A549 (cell line): ENCODE results near the gene WNT7B. TPM values are rescaled to one million over a fixed set of nuclear protein-coding genes. Genes with fewer than 3 reads are reported as not detected.

Experiments
- ATAC-seq, 2 experiments: fragments of 200-7000 bp in 1 of 2; fragments of >200 bp in 1 of 2; cut with Nextera tagmentation in 1 of 2; cut with Tn5 transposase in 1 of 2; 3 replicates each; pipeline versions ENCODE4 v1.8.0 to v1.9.1; 2018 to 2020; ENCODE audit warnings: mild to moderate bottlenecking in 1 of 2, moderate library complexity in 1 of 2
- CTCF ChIA-PET: fragments of 300-600 bp; sonication (Branson Sonifier 250); formaldehyde crosslinking; extraction: SDS; loops from one replicate; lab custom pipeline; 2021; ENCODE audit warnings: antibody characterized with exemption, inconsistent platforms; lab: Yijun Ruan, JAX
- POLR2A ChIA-PET: fragments of 350-600 bp; formaldehyde crosslinking; extraction: SDS; loops from one replicate; lab custom pipeline; 2021; ENCODE audit warnings: antibody characterized with exemption, inconsistent platforms; lab: Yijun Ruan, JAX
- DNase-seq, 2 experiments: peaks; one replicate each; pipeline versions ENCODE4 v3.0.0 to v3.0.0-alpha.2; 2011 to 2016; ENCODE audit warnings: low read depth in 1 of 2, low spot score in 1 of 2
- FAIRE-seq: peaks from 2 replicates; lab custom pipeline; 2011; peaks lifted over from hg19 to GRCh38; lab: Jason Lieb, UNC
- H3K27ac ChIP-seq, 2 experiments: fragments of >200 bp; sonication (Bioruptor Twin); formaldehyde crosslinking; 3 replicates each; pipeline ENCODE4 v1.5.1; 2016 to 2017
- H3K4me1 ChIP-seq: fragments of >200 bp; sonication (Bioruptor Twin); formaldehyde crosslinking; 3 replicates; pipeline ENCODE4 v1.6.1; 2016
- H3K4me2 ChIP-seq: fragments of >200 bp; sonication (Bioruptor Twin); formaldehyde crosslinking; 3 replicates; pipeline ENCODE4 v1.6.1; 2016
- H3K4me3 ChIP-seq: fragments of >200 bp; sonication (Bioruptor Twin); formaldehyde crosslinking; 3 replicates; pipeline ENCODE4 v1.5.1; 2016
- H3K9me3 ChIP-seq: fragments of >200 bp; sonication (Bioruptor Twin); formaldehyde crosslinking; 3 replicates; pipeline ENCODE4 v1.6.1; 2016
- ATOH8 ChIP-seq: fragments of 250-450 bp; sonication (Bioruptor Pico); IDR thresholded peaks from 2 replicates; pipeline ENCODE4 v1.5.0; 2020; ENCODE audit warnings: low read depth, mild to moderate bottlenecking, moderate library complexity
- BCL3 ChIP-seq: fragments of >200 bp; sonication (Bioruptor Twin); formaldehyde crosslinking; IDR thresholded peaks from 3 replicates; pipeline ENCODE4 v1.6.1; 2016
- BHLHE40 ChIP-seq: IDR thresholded peaks from 2 replicates; pipeline ENCODE4 v1.6.1; 2012; ENCODE audit warnings: low read depth, low read length, inconsistent platforms
- CBX2 ChIP-seq: fragments of 200-600 bp; sonication (generic); IDR thresholded peaks from 2 replicates; pipeline ENCODE4 v1.6.1; 2016; ENCODE audit warnings: low read depth, mild to moderate bottlenecking, borderline replicate concordance
- CEBPB ChIP-seq, 2 experiments: fragments of >200 bp in 1 of 2; sonication (Bioruptor Twin) in 1 of 2; formaldehyde crosslinking in 1 of 2; IDR thresholded peaks; 2 replicates each; pipeline ENCODE4 v1.6.1; 2012 to 2016
- CHD4 ChIP-seq: fragments of 200-600 bp; sonication (generic); IDR thresholded peaks from 2 replicates; pipeline ENCODE4 v1.6.1; 2016; ENCODE audit warnings: antibody characterized with exemption, mild to moderate bottlenecking, borderline replicate concordance
- EP300 ChIP-seq, 2 experiments: fragments of >200 bp; sonication (Bioruptor Twin); formaldehyde crosslinking; IDR thresholded peaks; 2 replicates in 1 of 2; 3 replicates in 1 of 2; pipeline ENCODE4 v1.6.1; 2016 to 2017
- FOSL2 ChIP-seq, 2 experiments: fragments of 450-650 bp in 1 of 2; fragments of >200 bp in 1 of 2; sonication (Bioruptor Twin) in 1 of 2; formaldehyde crosslinking; IDR thresholded peaks; 2 replicates each; pipeline versions ENCODE4 v1.5.0 to v1.6.1; 2016 to 2020; ENCODE audit warnings: mild to moderate bottlenecking in 1 of 2, moderate library complexity in 1 of 2
- GATA3 ChIP-seq: IDR thresholded peaks from 2 replicates; pipeline ENCODE4 v1.6.1; 2012; ENCODE audit warnings: borderline replicate concordance
- HDAC2 ChIP-seq: fragments of 200-600 bp; sonication (generic); IDR thresholded peaks from 2 replicates; pipeline ENCODE4 v1.6.1; 2016
- HES2 ChIP-seq: fragments of >200 bp; sonication (Bioruptor Twin); formaldehyde crosslinking; IDR thresholded peaks from 2 replicates; pipeline ENCODE4 v1.6.1; 2016
- KDM5A ChIP-seq: fragments of 200-600 bp; sonication (generic); IDR thresholded peaks from 2 replicates; pipeline ENCODE4 v1.6.1; 2016; ENCODE audit warnings: antibody characterized with exemption, mild to moderate bottlenecking
- RARB ChIP-seq: fragments of 250-450 bp; sonication (Bioruptor Pico); IDR thresholded peaks from 2 replicates; pipeline ENCODE4 v1.8.0; 2021; ENCODE audit warnings: mild to moderate bottlenecking, moderate library complexity
- REST ChIP-seq: fragments of 200-600 bp; sonication (generic); IDR thresholded peaks from 2 replicates; pipeline ENCODE4 v1.6.1; 2016; ENCODE audit warnings: antibody characterized with exemption, mild to moderate bottlenecking, moderate library complexity
- RFX5 ChIP-seq: fragments of 450-650 bp; IDR thresholded peaks from 2 replicates; pipeline ENCODE4 v1.7.1; 2014; ENCODE audit warnings: antibody characterized with exemption, mild to moderate bottlenecking, moderate library complexity
- SREBF2 ChIP-seq: fragments of 450-650 bp; IDR thresholded peaks from 2 replicates; pipeline ENCODE4 v1.6.1; 2014; ENCODE audit warnings: mild to moderate bottlenecking, moderate library complexity
- WGBS: methylation state at CpG from one replicate; pipeline ENCODE4 v1.1.6; 2017; ENCODE audit errors: missing lambda C conversion rate; 5-methylcytosine and 5-hydroxymethylcytosine counted together
- polyA plus RNA-seq, 4 experiments: library from polyadenylated mRNA; depleted of rRNA in 3 of 4; stranded (reverse); fragments of >200 nt; fragmentation: RNase III in 1 of 4; extraction: RNeasy Plus Mini Kit Qiagen cat#74134 plus additional on column Dnase treatment in 1 of 4; gene quantifications; 2 replicates in 3 of 4; 3 replicates in 1 of 4; pipeline ENCODE4 v1.2.3, GENCODE V29; 2011 to 2017

The WNT7B gene
- polyA plus RNA-seq, 2 of the 4 experiments (the other 2 are of a cell fraction): 16.9 to 80.8 TPM

GRCh38 chr22:46023558-46023981 is 46.6 kb upstream of the WNT7B start:
- 65% methylated on average over 10 of the region's 14 CpGs for WGBS
- no peak for DNase-seq
- TF ChIP-seq BHLHE40 (no peak), CEBPB (IDR thresholded peaks at IDR 0.05) (no peak), SREBF2 (no peak), HDAC2 (no peak), KDM5A (no peak), GATA3 (no peak), HES2 (no peak)
- Histone ChIP-seq H3K4me2 (no peak overlapping the region), H3K4me3 (no peak overlapping the region), H3K27ac (0 out of 6 replicates have a peak overlapping the region, but pooled peaks of 1 of the 2 experiments have one; percentile 21), H3K9me3 (no peaks in the 10 kb centered on the region), H3K4me1 (peaks cover 26% of the 10 kb centered on the region)
- CTCF ChIA-PET: interaction anchor here (0.6 to 5.5 kb wide), 4 partner anchors 10 to 93 kb away, joined by 3 to 38 read pairs (median 4); no protein-coding TSS in a partner anchor
- ATAC-seq: no peak
- FAIRE-seq: no peak
- POLR2A ChIA-PET: no interaction called here

GRCh38 chr22:46022881-46023512 is 46.0 kb upstream of the WNT7B start:
- no peak for FAIRE-seq
- WGBS: 85% methylated on average over 10 of the region's 10 CpGs
- no peaks in the 10 kb centered on the region for H3K9me3 ChIP-seq
- no peak for ATAC-seq
- CTCF ChIA-PET: interaction anchor here (1.0 to 5.5 kb wide), 7 partner anchors 8 to 28 kb away, joined by 3 to 38 read pairs (median 5); no protein-coding TSS in a partner anchor
- POLR2A ChIA-PET: interaction anchor here (2.0 kb wide), 1 partner anchor 9 kb away, joined by 6 read pairs; no protein-coding TSS in a partner anchor
- H3K27ac ChIP-seq: no peak overlapping the region
- H3K4me3 ChIP-seq: no peak overlapping the region
- no peak for DNase-seq
- H3K4me2 ChIP-seq: no peak overlapping the region
- TF ChIP-seq ATOH8 (CRISPR knock-in tag) (no peak), CBX2 (no peak), RFX5 (no peak), FOSL2 (IDR thresholded peaks at IDR 0.05) (no peak), FOSL2 (CRISPR knock-in tag; IDR thresholded peaks at IDR 0.05) (no peak), CHD4 (no peak), EP300 (IDR thresholded peaks at IDR 0.05) (no peak), BHLHE40 (no peak), BCL3 (no peak), REST (no peak), RARB (CRISPR knock-in tag) (no peak)
- H3K4me1 ChIP-seq: peaks cover 31% of the 10 kb centered on the region
